ENCODE measurements around the gene MB21D2. TPM values are rescaled to one million over a fixed set of nuclear protein-coding genes. Genes with fewer than 3 reads are reported as not detected.
"Not testable (repeated sequence)": the region's sequence is repeated elsewhere in the genome, so short reads cannot be mapped to it uniquely, and the experiment has no call there.

The MB21D2 gene
- total RNA-seq, 4 donors from 2014 or later = 0.72 to 3.6 (median 2.8) TPM

- Histone ChIP-seq H3K4me1 (no peaks in the 10 kb centered on the region), H3K27ac (no peak overlapping the region), H3K9me3 (no peaks in the 10 kb centered on the region), H3K36me3 (peaks cover 0 to 9% (median 0%) of the 10 kb centered on the region in 3 donors), H3K27me3 (no peaks in the 10 kb centered on the region), H3K4me3 (no peak overlapping the region)
- no peak for TF ChIP-seq POLR2A (IDR thresholded peaks at IDR 0.05)
- TF ChIP-seq, protein P1, sequence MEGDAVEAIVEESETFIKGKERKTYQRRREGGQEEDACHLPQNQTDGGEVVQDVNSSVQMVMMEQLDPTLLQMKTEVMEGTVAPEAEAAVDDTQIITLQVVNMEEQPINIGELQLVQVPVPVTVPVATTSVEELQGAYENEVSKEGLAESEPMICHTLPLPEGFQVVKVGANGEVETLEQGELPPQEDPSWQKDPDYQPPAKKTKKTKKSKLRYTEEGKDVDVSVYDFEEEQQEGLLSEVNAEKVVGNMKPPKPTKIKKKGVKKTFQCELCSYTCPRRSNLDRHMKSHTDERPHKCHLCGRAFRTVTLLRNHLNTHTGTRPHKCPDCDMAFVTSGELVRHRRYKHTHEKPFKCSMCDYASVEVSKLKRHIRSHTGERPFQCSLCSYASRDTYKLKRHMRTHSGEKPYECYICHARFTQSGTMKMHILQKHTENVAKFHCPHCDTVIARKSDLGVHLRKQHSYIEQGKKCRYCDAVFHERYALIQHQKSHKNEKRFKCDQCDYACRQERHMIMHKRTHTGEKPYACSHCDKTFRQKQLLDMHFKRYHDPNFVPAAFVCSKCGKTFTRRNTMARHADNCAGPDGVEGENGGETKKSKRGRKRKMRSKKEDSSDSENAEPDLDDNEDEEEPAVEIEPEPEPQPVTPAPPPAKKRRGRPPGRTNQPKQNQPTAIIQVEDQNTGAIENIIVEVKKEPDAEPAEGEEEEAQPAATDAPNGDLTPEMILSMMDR (IDR thresholded peaks at IDR 0.05) = peak in 4 of 6 experiments; percentile 39 to 57 (median 40)
- intact Hi-C loops (cut with DNase I) = loop anchor here (5.0 to 10.0 kb wide), 2 partner anchors 236 to 338 kb away; no protein-coding TSS in a partner anchor
- no peak for DNase-seq
- 49 to 56% methylated on average over 7 of the region's 7 CpGs for WGBS, 2 donors
Measured at GRCh38 chr3:192802957-192803899, 114.4 kb downstream of the MB21D2 start.

DNA sequence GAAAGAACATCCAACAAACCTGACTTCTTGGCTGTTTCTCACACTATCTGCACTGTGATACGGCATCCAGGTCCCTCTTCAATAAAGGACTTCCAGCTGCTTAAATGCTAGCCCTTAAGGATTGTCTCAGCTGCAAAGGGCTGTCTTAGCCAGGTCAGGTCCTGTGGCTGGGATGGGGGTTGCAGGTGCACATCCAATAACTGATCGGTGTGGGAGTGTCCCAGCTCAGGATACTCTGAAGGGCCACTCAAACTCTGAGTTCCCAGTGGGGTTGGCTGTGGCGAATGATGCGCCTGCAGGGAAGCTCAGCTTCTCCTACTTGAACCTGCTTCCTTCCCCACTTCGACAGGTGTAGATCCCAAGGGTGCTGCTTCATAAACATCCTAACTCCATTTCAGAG lies 115.7 kb downstream of the MB21D2 start:
- 81 to 83% methylated on average over 5 of the region's 5 CpGs for WGBS, 2 donors
- no peaks in the 10 kb centered on the region for H3K27me3 ChIP-seq
- intact Hi-C loops (cut with DNase I) = loop anchor here (5.0 to 10.0 kb wide), 2 partner anchors 235 to 337 kb away; no protein-coding TSS in a partner anchor

DNA sequence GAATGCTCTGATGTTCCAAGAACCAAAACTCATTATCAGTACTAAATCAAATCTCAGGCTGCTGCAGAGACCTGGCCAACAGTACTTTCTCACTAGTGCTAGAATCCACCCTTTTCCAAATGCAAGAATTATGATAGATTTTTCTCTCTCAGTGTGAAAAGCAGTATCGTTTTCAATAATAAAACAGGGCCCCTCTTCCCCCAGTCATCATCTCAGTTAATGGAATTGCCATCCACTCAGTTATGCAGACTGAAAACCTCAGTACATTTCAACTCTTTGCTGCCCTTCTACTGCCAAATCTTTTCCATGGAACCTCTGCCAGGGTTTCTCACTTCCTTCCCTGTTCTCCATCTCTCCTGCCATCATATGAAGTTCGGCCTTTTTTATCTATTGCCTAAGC lies 117.9 kb downstream of the MB21D2 start:
- no peak overlapping the region for H3K27ac ChIP-seq
- no peak overlapping the region for H3K4me3 ChIP-seq
- H3K27me3 ChIP-seq = no peaks in the 10 kb centered on the region
- TF ChIP-seq POLR2A (IDR thresholded peaks at IDR 0.05) = no peak
- TF ChIP-seq, protein P1 (IDR thresholded peaks at IDR 0.05) = no peak
- no peaks in the 10 kb centered on the region for H3K4me1 ChIP-seq
- H3K36me3 ChIP-seq = peaks cover 0 to 10% (median 0%) of the 10 kb centered on the region in 3 donors
- intact Hi-C loops (cut with DNase I) = loop anchor here (5.0 to 10.0 kb wide), 2 partner anchors 232 to 335 kb away; no protein-coding TSS in a partner anchor
- no peak for DNase-seq
- H3K9me3 ChIP-seq = no peaks in the 10 kb centered on the region
- 82 to 85% methylated on average over 2 of the region's 2 CpGs for WGBS, 2 donors

More for the DNA sequence above, 115.7 kb downstream of the MB21D2 start:
- Histone ChIP-seq H3K9me3 (no peaks in the 10 kb centered on the region), H3K36me3 (peaks cover 0 to 10% (median 0%) of the 10 kb centered on the region in 3 donors), H3K4me1 (no peaks in the 10 kb centered on the region), H3K27ac (no peak overlapping the region), H3K4me3 (no peak overlapping the region)
- no peak for DNase-seq
- TF ChIP-seq, protein P1 (IDR thresholded peaks at IDR 0.05) = no peak
- TF ChIP-seq POLR2A (IDR thresholded peaks at IDR 0.05) = no peak

GRCh38 chr3:192795021-192795420 lies 122.6 kb downstream of the MB21D2 start:
- Histone ChIP-seq H3K27me3 (no peaks in the 10 kb centered on the region), H3K4me3 (no peak overlapping the region), H3K9me3 (no peaks in the 10 kb centered on the region), H3K36me3 (peaks cover 0 to 10% (median 0%) of the 10 kb centered on the region in 3 donors), H3K4me1 (no peaks in the 10 kb centered on the region), H3K27ac (no peak overlapping the region)
- intact Hi-C loops (cut with DNase I) = no loop called here
- no peak for DNase-seq
- TF ChIP-seq, protein P1 (IDR thresholded peaks at IDR 0.05) = no peak
- TF ChIP-seq POLR2A (IDR thresholded peaks at IDR 0.05) = no peak
- WGBS, 2 donors = 73 to 85% methylated on average over 6 of the region's 6 CpGs

- no peak overlapping the region for H3K27ac ChIP-seq
- WGBS, 2 donors = 92 to 93% methylated on average over 2 to 3 of the region's 3 CpGs
- no peak for DNase-seq
- no peaks in the 10 kb centered on the region for H3K27me3 ChIP-seq
- no peak for TF ChIP-seq POLR2A (IDR thresholded peaks at IDR 0.05)
- TF ChIP-seq, protein P1 (IDR thresholded peaks at IDR 0.05) = no peak
- no peak overlapping the region for H3K4me3 ChIP-seq
- intact Hi-C loops (cut with DNase I) = no loop called here
- no peaks in the 10 kb centered on the region for H3K4me1 ChIP-seq
- H3K36me3 ChIP-seq = peaks cover 0 to 10% (median 0%) of the 10 kb centered on the region in 3 donors
- no peaks in the 10 kb centered on the region for H3K9me3 ChIP-seq
Measured at GRCh38 chr3:192794216-192794615, 123.4 kb downstream of the MB21D2 start.

- intact Hi-C loops (cut with DNase I); H3K4me3 ChIP-seq: not testable (repeated sequence)
- WGBS, 2 donors = 87 to 93% methylated on average over 3 to 5 of the region's 57 CpGs
Measured at GRCh38 chr3:192788816-192789515, 128.7 kb downstream of the MB21D2 start.

More at GRCh38 chr3:192788816-192789515, 128.7 kb downstream of the MB21D2 start:
- H3K27ac ChIP-seq, H3K9me3 ChIP-seq, H3K27me3 ChIP-seq, H3K4me1 ChIP-seq, H3K36me3 ChIP-seq, DNase-seq: not testable (repeated sequence)

All from esophagus squamous epithelium (tissue), 5 donors.